Ascending aorta (tissue), 2 donors: ENCODE results near the gene STK39. TPM values are rescaled to one million over a fixed set of nuclear protein-coding genes. Genes with fewer than 3 reads are reported as not detected.
"Not testable (repeated sequence)": the region's sequence is repeated elsewhere in the genome, so short reads cannot be mapped to it uniquely, and the experiment has no call there.

Source experiments
- DNase-seq, 2 donors: peaks; one replicate each; pipeline ENCODE4 v3.0.0-alpha.2; 2019; ENCODE audit warnings: low spot score in 2 of 2
- H3K27ac ChIP-seq, 2 donors: fragments of 200-600 bp; sonication (generic); one replicate each; pipeline ENCODE4 v1.5.1; 2016 to 2017; ENCODE audit warnings: mild to moderate bottlenecking in 1 of 2
- H3K27me3 ChIP-seq: fragments of 200-600 bp; sonication (generic); one replicate; pipeline ENCODE4 v1.5.1; 2017
- H3K36me3 ChIP-seq, 2 donors: fragments of 200-600 bp; sonication (generic); one replicate each; pipeline ENCODE4 v1.5.1; 2016
- H3K4me1 ChIP-seq, 2 donors: fragments of 200-600 bp; sonication (generic); one replicate each; pipeline ENCODE4 v1.5.1; 2016 to 2017; ENCODE audit warnings: mild to moderate bottlenecking in 1 of 2
- H3K4me3 ChIP-seq, 2 donors: fragments of 200-600 bp; sonication (generic); one replicate each; pipeline ENCODE4 v1.5.1; 2016 to 2017; ENCODE audit warnings: mild to moderate bottlenecking in 1 of 2
- H3K9me3 ChIP-seq, 2 donors: fragments of 200-600 bp; sonication (generic); one replicate each; pipeline ENCODE4 v1.5.1; 2016
- intact Hi-C: fragments of 100-400 bp; cut with DNase I; formaldehyde crosslinking; loops from one replicate; pipeline ENCODE4 v1.15.1; 2023
- total RNA-seq: library from RNA; depleted of rRNA; stranded (reverse); fragments of >200 nt; gene quantifications from one replicate; pipeline ENCODE4 v1.1.0, GENCODE V29; 2016
- TF ChIP-seq, protein P1 (sequence below), 3 experiments: fragments of 200-600 bp in 2 of 3; fragments of 450-650 bp in 1 of 3; sonication (generic) in 2 of 3; IDR thresholded peaks; one replicate each; pipeline ENCODE4 v1.5.1; 2016 to 2019; ENCODE audit warnings: antibody characterized with exemption in 3 of 3, mild to moderate bottlenecking in 1 of 3, moderate library complexity in 1 of 3

STK39 gene
- total RNA-seq, 1 donor from 2014 or later: 7.5 TPM

DNA sequence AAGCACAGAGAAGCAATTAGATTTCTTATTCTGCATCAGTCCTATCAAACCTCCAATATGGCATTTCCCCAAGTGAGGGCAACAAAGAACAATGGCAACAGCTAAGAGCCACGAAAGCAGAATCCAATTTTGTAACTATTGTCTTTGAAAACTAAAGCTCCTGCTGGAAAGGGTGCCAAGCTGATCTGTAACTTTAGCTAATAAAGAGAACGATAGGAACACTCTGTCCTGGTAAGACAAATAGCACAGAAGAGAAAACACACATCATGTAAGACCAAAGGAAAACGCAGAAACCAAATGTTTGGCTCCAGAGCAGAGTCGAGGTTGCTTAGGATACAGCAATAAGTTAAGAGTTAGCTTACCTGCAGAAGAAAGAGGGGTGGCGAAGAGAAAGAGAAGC, 160.5 kb downstream of the STK39 start:
- no peak overlapping the region for H3K27ac ChIP-seq
- intact Hi-C loops: no loop called here
- H3K27me3 ChIP-seq: no peaks in the 10 kb centered on the region
- no peak overlapping the region for H3K4me3 ChIP-seq
- H3K36me3 ChIP-seq: no peaks in the 10 kb centered on the region
- H3K9me3 ChIP-seq: no peaks in the 10 kb centered on the region
- TF ChIP-seq, protein P1, sequence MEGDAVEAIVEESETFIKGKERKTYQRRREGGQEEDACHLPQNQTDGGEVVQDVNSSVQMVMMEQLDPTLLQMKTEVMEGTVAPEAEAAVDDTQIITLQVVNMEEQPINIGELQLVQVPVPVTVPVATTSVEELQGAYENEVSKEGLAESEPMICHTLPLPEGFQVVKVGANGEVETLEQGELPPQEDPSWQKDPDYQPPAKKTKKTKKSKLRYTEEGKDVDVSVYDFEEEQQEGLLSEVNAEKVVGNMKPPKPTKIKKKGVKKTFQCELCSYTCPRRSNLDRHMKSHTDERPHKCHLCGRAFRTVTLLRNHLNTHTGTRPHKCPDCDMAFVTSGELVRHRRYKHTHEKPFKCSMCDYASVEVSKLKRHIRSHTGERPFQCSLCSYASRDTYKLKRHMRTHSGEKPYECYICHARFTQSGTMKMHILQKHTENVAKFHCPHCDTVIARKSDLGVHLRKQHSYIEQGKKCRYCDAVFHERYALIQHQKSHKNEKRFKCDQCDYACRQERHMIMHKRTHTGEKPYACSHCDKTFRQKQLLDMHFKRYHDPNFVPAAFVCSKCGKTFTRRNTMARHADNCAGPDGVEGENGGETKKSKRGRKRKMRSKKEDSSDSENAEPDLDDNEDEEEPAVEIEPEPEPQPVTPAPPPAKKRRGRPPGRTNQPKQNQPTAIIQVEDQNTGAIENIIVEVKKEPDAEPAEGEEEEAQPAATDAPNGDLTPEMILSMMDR (IDR thresholded peaks at IDR 0.05): no peak
- no peak for DNase-seq
- H3K4me1 ChIP-seq: no peaks in the 10 kb centered on the region

DNA sequence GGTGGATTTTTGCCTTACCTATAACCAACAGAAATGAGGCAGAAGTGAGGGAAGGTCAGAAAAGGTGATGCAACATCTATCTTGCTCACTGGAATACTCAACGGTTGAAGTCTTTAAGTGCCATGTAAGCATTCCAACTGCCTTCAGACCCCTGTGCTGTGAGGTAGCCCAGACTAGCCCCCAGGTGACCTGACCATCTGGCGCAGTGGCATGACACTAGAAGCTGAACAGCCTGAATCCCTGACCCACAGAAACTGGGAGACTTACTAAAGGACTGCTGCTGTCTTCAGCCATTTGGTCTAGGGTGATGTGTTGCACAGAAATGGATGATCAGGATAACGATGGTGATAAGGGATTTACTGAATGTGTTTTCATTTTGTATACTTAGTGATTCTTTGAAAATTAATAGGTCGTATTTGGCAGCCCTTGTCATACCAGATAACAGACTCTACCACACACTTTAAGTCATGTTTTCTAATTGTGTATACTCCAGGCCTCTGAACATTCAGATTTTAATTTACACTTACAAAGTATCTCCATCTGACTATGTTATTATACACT, 161.5 kb downstream of the STK39 start:
- intact Hi-C loops: no loop called here
- H3K9me3 ChIP-seq: no peaks in the 10 kb centered on the region
- no peaks in the 10 kb centered on the region for H3K4me1 ChIP-seq
- TF ChIP-seq, protein P1 (IDR thresholded peaks at IDR 0.05): no peak
- no peak for DNase-seq
- no peak overlapping the region for H3K4me3 ChIP-seq
- no peak overlapping the region for H3K27ac ChIP-seq
- H3K27me3 ChIP-seq: no peaks in the 10 kb centered on the region
- H3K36me3 ChIP-seq: no peaks in the 10 kb centered on the region

DNA sequence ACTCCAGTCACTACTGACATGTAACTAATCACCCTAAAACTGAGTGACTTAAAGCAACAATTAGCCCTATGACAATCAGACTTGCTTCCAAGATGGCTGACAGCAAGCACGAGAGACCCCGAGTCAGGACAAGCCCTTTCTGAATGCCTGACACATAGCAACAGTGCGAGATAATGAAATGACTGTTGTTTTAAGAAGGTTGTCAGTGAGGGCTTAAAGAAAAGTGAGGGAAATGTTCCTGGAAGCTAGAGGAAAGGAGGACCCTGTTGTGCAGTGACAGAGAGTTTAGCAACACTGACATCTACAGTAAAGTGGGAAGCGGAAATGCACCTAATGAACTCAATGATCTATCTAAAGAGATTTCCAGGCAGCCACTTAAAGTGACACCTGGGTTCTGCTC, 163.1 kb downstream of the STK39 start:
- Histone ChIP-seq H3K9me3 (no peaks in the 10 kb centered on the region), H3K27me3 (no peaks in the 10 kb centered on the region), H3K36me3 (no peaks in the 10 kb centered on the region), H3K4me3 (no peak overlapping the region), H3K4me1 (no peaks in the 10 kb centered on the region), H3K27ac (no peak overlapping the region)
- no peak for DNase-seq
- intact Hi-C loops: no loop called here
- TF ChIP-seq, protein P1 (IDR thresholded peaks at IDR 0.05): no peak

DNA sequence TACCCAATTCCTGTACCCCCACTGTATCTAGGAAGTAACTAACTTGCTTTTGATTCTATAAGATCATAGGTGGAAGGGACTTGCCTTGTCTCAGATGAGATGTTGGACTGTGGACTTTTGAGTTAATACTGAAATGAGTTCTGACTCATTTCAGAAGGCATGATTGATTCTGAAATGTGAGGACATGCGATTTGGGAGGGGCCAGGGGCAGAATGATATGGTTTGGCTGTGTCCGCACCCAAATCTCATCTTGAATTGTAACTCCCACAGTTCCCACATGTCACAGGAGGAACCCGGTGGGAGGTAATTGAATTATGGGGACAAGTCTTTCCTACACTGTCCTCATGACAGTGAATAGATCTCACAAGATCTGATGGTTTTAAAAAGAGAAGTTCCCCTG, 165.9 kb downstream of the STK39 start:
- H3K9me3 ChIP-seq, H3K4me1 ChIP-seq, H3K27me3 ChIP-seq, H3K36me3 ChIP-seq, H3K4me3 ChIP-seq, DNase-seq, intact Hi-C loops, H3K27ac ChIP-seq: not testable (repeated sequence)

DNA sequence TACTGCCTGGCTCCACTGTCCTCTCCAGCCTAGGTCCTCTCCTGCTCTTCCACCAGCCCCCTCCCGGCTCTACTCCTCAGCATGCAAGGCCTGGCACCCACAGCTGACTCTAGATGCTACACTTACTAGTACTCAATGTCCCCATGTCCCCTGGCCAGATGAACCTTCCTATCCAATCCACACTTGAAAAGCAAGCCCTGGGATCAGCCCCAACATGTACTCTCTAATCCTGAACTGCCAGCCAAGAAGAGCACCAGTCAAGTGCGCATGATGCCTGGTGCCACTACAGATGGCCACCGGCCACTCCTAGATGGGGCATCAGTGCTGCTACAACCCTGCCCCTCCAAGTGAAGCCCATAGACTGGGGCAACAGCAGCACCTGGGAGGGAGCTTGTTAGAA, 168.2 kb downstream of the STK39 start:
- Histone ChIP-seq H3K4me3 (no peak overlapping the region), H3K27ac (no peak overlapping the region), H3K36me3 (no peaks in the 10 kb centered on the region), H3K27me3 (no peaks in the 10 kb centered on the region), H3K9me3 (no peaks in the 10 kb centered on the region), H3K4me1 (no peaks in the 10 kb centered on the region)
- intact Hi-C loops: no loop called here
- TF ChIP-seq, protein P1 (IDR thresholded peaks at IDR 0.05): no peak
- no peak for DNase-seq

DNA sequence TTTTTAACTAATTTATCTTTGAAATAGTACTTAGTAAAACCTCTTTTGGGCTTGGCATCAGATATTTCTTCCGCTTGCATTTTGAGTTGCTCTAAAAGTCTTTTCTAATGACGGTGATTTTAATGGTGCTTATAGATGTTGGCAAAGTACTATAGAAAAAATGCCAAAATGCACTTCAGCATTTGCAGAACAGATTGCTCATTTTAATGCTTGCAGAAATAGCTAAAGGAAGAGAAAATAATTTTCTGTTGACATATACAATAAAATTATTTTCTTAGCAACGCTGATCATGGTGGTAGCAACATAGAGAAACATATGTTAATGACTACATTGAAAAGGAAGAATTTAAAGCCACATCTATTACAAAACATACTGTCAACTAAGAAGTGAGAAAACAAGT, 170.7 kb downstream of the STK39 start:
- intact Hi-C loops: no loop called here
- TF ChIP-seq, protein P1 (IDR thresholded peaks at IDR 0.05): no peak
- H3K36me3 ChIP-seq: no peaks in the 10 kb centered on the region
- no peaks in the 10 kb centered on the region for H3K9me3 ChIP-seq
- no peak overlapping the region for H3K27ac ChIP-seq
- H3K27me3 ChIP-seq: no peaks in the 10 kb centered on the region
- no peak for DNase-seq
- H3K4me1 ChIP-seq: no peaks in the 10 kb centered on the region
- no peak overlapping the region for H3K4me3 ChIP-seq
